PC-9 (cell line): Measurements from ENCODE around the gene LENG9.

Experiments used
- CTCF ChIP-seq: fragments of 200-600 bp; sonication (generic); conservative IDR thresholded peaks from 2 replicates; pipeline ENCODE4 v1.6.1; 2017; ENCODE audit warnings: mixed run types, antibody characterized with exemption, mild to moderate bottlenecking, moderate library complexity
- EZH2 ChIP-seq: fragments of 200-600 bp; sonication (generic); IDR thresholded peaks from 2 replicates; pipeline ENCODE4 v1.8.0; 2017; ENCODE audit warnings: antibody characterized with exemption, low read depth

GRCh38 chr19:54485851-54486250, 22.3 kb upstream of the LENG9 start:
- no peak for TF ChIP-seq CTCF
- no peak for TF ChIP-seq EZH2
